SU-DHL-6 (cell line): ENCODE measurements around the gene DEAF1.

ENCODE experiments used
- H2AFZ ChIP-seq: fragments of 200-600 bp; sonication (generic); 2 replicates; pipeline ENCODE4 v1.6.1; 2014; ENCODE audit warnings: low read depth, mild to moderate bottlenecking, moderate library complexity, mixed read lengths, antibody characterized with exemption, low read length; ENCODE audit not compliant: severe bottlenecking
- H3F3A ChIP-seq: fragments of 200-600 bp; shearing (Covaris generic); 2 replicates; pipeline ENCODE4 v1.6.0; 2016; ENCODE audit warnings: antibody characterized with exemption, mild to moderate bottlenecking; ENCODE audit not compliant: insufficient read depth
- H3K27ac ChIP-seq: fragments of 200-600 bp; sonication (generic); 2 replicates; pipeline ENCODE4 v1.5.1; 2016; ENCODE audit warnings: low read depth, mild to moderate bottlenecking, low read length, moderate library complexity, mixed read lengths
- H3K27me3 ChIP-seq: fragments of 200-600 bp; sonication (generic), shearing (Covaris generic); 2 replicates; pipeline ENCODE4 v1.6.0; 2014; ENCODE audit warnings: mild to moderate bottlenecking, low read length
- H3K36me3 ChIP-seq: fragments of 200-600 bp; sonication (generic); 2 replicates; pipeline ENCODE4 v1.6.1; 2014; ENCODE audit warnings: mild to moderate bottlenecking, low read length, mixed read lengths
- H3K4me2 ChIP-seq: fragments of 300-600, 200-600 bp; shearing (Covaris generic), sonication (generic); 2 replicates; pipeline ENCODE4 v1.6.0; 2014; ENCODE audit warnings: low read length, low read depth, mild to moderate bottlenecking; ENCODE audit not compliant: poor library complexity, severe bottlenecking
- H3K4me3 ChIP-seq: fragments of 200-600 bp; sonication (generic); 2 replicates; pipeline ENCODE4 v1.5.1; 2014; ENCODE audit warnings: antibody characterized with exemption, low read length, mild to moderate bottlenecking, mixed read lengths; ENCODE audit not compliant: insufficient read depth, poor library complexity, severe bottlenecking
- H3K79me2 ChIP-seq: fragments of 200-600 bp; sonication (generic); 2 replicates; pipeline ENCODE4 v1.6.1; 2014; ENCODE audit warnings: mild to moderate bottlenecking, low read length, moderate library complexity; ENCODE audit not compliant: insufficient read depth
- H3K9ac ChIP-seq: fragments of 200-600 bp; sonication (generic); 2 replicates; pipeline ENCODE4 v1.7.0; 2014; ENCODE audit warnings: mild to moderate bottlenecking, low read length
- H3K9me2 ChIP-seq: fragments of 200-600 bp; sonication (generic); replicated peaks from 2 replicates; pipeline ENCODE4 v1.6.1; 2014; ENCODE audit warnings: low read length; ENCODE audit not compliant: insufficient read depth
- H3K9me3 ChIP-seq: fragments of 200-600 bp; sonication (generic); 2 replicates; pipeline ENCODE4 v1.6.1; 2014; ENCODE audit warnings: low read length, mixed read lengths; ENCODE audit not compliant: insufficient read depth
- H4K20me1 ChIP-seq: fragments of 200-600 bp; sonication (generic); 2 replicates; pipeline ENCODE4 v1.6.1; 2014; ENCODE audit warnings: low read depth, mild to moderate bottlenecking, antibody characterized with exemption, low read length, moderate library complexity, mixed read lengths
- EZH2phosphoT487 ChIP-seq: fragments of 200-600 bp; sonication (generic), shearing (Covaris generic); conservative IDR thresholded peaks from 2 replicates; pipeline ENCODE4 v1.6.1; 2018; ENCODE audit warnings: mild to moderate bottlenecking, antibody characterized with exemption, low read length, moderate library complexity, mixed read lengths
- TF ChIP-seq, protein P1 (sequence below): fragments of 200-600 bp; sonication (generic); IDR thresholded peaks from one replicate; pipeline ENCODE4 v1.5.1; 2017; ENCODE audit warnings: antibody characterized with exemption, mild to moderate bottlenecking, low read length, moderate library complexity; ENCODE audit not compliant: insufficient read depth, poor library complexity, severe bottlenecking

The DEAF1 gene

DNA sequence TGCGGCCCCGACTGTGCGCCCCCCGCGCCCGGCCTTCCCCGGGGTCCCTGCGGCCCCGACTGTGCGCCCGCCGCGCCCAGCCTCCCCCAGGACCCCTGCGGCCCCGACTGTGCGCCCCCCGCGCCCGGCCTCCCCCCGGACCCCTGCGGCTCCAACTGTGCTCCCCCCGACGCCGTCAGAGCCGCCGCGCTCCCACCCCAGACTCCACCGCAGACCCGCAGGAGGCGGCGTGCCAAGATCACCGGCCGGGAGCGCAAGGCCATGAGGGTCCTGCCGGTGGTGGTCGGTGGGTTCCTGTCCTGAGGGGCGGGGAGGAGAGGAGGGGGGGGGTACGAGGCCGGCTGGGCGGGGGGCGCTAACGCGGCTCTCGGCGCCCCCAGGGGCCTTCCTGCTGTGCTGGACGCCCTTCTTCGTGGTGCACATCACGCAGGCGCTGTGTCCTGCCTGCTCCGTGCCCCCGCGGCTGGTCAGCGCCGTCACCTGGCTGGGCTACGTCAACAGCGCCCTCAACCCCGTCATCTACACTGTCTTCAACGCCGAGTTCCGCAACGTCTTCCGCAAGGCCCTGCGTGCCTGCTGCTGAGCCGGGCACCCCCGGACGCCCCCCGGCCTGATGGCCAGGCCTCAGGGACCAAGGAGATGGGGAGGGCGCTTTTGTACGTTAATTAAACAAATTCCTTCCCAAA, 54.9 kb downstream of the DEAF1 start:
- no peaks in the 10 kb centered on the region for H3K27me3 ChIP-seq
- TF ChIP-seq, protein P1, sequence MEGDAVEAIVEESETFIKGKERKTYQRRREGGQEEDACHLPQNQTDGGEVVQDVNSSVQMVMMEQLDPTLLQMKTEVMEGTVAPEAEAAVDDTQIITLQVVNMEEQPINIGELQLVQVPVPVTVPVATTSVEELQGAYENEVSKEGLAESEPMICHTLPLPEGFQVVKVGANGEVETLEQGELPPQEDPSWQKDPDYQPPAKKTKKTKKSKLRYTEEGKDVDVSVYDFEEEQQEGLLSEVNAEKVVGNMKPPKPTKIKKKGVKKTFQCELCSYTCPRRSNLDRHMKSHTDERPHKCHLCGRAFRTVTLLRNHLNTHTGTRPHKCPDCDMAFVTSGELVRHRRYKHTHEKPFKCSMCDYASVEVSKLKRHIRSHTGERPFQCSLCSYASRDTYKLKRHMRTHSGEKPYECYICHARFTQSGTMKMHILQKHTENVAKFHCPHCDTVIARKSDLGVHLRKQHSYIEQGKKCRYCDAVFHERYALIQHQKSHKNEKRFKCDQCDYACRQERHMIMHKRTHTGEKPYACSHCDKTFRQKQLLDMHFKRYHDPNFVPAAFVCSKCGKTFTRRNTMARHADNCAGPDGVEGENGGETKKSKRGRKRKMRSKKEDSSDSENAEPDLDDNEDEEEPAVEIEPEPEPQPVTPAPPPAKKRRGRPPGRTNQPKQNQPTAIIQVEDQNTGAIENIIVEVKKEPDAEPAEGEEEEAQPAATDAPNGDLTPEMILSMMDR = no peak
- no peak for TF ChIP-seq EZH2phosphoT487
- 0 out of 2 replicates have a peak, but pooled peaks cover 3% of the 10 kb centered on the region for H3F3A ChIP-seq

DNA sequence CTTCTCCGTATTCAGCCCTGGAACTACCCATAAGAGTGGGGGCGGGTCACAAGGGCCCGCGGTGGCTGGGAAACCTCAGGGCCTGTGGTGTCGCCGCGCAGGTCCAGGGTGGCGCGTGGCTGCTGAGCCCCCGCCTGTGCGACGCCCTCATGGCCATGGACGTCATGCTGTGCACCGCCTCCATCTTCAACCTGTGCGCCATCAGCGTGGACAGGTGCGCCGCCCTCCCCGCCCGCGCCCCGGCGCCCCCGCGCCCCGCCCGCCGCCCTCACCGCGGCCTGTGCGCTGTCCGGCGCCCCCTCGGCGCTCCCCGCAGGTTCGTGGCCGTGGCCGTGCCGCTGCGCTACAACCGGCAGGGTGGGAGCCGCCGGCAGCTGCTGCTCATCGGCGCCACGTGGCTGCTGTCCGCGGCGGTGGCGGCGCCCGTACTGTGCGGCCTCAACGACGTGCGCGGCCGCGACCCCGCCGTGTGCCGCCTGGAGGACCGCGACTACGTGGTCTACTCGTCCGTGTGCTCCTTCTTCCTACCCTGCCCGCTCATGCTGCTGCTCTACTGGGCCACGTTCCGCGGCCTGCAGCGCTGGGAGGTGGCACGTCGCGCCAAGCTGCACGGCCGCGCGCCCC, 55.6 kb downstream of the DEAF1 start:
- H3F3A ChIP-seq = 0 out of 2 replicates have a peak, but pooled peaks cover 3% of the 10 kb centered on the region
- H3K4me2 ChIP-seq = no peak overlapping the region
- H3K9ac ChIP-seq = no peak overlapping the region
- no peak for TF ChIP-seq EZH2phosphoT487
- TF ChIP-seq, protein P1 = no peak
- no peaks in the 10 kb centered on the region for H3K36me3 ChIP-seq
- no peaks in the 10 kb centered on the region for H3K9me3 ChIP-seq
- no peaks in the 10 kb centered on the region for H3K27me3 ChIP-seq
- H3K27ac ChIP-seq = no peak overlapping the region
- H4K20me1 ChIP-seq = no peaks in the 10 kb centered on the region
- no peaks in the 10 kb centered on the region for H3K9me2 ChIP-seq
- no peak overlapping the region for H2AFZ ChIP-seq
- H3K79me2 ChIP-seq = no peaks in the 10 kb centered on the region
- no peak overlapping the region for H3K4me3 ChIP-seq

More for the DNA sequence above, 54.9 kb downstream of the DEAF1 start:
- Histone ChIP-seq H3K9ac (no peak overlapping the region), H3K27ac (no peak overlapping the region), H3K36me3 (no peaks in the 10 kb centered on the region), H3K9me3 (no peaks in the 10 kb centered on the region), H4K20me1 (no peaks in the 10 kb centered on the region), H3K9me2 (no peaks in the 10 kb centered on the region), H3K79me2 (no peaks in the 10 kb centered on the region), H3K4me2 (no peak overlapping the region), H3K4me3 (no peak overlapping the region), H2AFZ (no peak overlapping the region)

DNA sequence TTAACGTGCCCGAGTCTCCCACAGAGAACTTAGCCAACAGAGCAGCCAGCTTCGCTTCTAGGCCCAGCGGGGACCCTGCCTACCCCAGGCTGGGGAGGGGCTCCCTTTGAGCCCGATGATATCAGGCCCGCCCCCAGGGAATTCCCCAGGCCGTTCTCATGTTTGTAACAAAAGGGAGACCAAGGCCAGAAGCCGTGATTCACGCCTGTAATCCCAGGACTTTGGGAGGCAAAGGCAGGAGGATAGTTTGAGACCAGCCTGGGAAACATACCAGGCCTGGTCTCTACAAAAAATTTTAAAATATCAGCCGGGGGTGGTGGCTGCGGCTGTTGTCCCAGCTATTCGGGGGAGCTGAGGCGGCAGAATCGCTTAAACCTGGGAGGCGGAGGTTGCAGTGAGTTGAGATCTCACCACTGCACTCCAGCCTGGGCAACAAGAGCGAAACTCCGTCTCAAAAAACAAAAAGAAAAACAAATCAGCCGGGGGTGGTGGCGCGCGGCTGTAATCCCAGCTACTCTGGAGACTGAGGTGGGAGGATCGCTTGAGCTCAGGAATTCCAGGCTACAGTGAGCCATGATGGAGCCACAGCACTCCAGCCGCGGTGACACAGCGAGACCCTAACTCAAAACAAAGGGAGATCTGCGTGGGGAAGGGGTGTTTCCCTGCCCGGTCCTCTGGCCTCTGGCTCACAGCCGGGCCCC, 56.2 kb downstream of the DEAF1 start:
- no peaks in the 10 kb centered on the region for H3K27me3 ChIP-seq
- 0 out of 2 replicates have a peak, but pooled peaks cover 3% of the 10 kb centered on the region for H3F3A ChIP-seq
- no peaks in the 10 kb centered on the region for H3K9me3 ChIP-seq
- no peak overlapping the region for H3K4me3 ChIP-seq
- H3K9ac ChIP-seq = no peak overlapping the region
- H3K9me2 ChIP-seq = no peaks in the 10 kb centered on the region
- H2AFZ ChIP-seq = no peak overlapping the region
- no peaks in the 10 kb centered on the region for H4K20me1 ChIP-seq
- TF ChIP-seq EZH2phosphoT487 = no peak
- TF ChIP-seq, protein P1 = no peak
- no peak overlapping the region for H3K4me2 ChIP-seq
- no peak overlapping the region for H3K27ac ChIP-seq
- H3K79me2 ChIP-seq = no peaks in the 10 kb centered on the region
- no peaks in the 10 kb centered on the region for H3K36me3 ChIP-seq
